ENCODE results near the gene NGEF.
"Not testable (repeated sequence)": the region's sequence is repeated elsewhere in the genome, so short reads cannot be mapped to it uniquely, and the experiment has no call there.

NGEF gene, protein sequence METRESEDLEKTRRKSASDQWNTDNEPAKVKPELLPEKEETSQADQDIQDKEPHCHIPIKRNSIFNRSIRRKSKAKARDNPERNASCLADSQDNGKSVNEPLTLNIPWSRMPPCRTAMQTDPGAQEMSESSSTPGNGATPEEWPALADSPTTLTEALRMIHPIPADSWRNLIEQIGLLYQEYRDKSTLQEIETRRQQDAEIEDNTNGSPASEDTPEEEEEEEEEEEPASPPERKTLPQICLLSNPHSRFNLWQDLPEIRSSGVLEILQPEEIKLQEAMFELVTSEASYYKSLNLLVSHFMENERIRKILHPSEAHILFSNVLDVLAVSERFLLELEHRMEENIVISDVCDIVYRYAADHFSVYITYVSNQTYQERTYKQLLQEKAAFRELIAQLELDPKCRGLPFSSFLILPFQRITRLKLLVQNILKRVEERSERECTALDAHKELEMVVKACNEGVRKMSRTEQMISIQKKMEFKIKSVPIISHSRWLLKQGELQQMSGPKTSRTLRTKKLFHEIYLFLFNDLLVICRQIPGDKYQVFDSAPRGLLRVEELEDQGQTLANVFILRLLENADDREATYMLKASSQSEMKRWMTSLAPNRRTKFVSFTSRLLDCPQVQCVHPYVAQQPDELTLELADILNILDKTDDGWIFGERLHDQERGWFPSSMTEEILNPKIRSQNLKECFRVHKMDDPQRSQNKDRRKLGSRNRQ

DNA sequence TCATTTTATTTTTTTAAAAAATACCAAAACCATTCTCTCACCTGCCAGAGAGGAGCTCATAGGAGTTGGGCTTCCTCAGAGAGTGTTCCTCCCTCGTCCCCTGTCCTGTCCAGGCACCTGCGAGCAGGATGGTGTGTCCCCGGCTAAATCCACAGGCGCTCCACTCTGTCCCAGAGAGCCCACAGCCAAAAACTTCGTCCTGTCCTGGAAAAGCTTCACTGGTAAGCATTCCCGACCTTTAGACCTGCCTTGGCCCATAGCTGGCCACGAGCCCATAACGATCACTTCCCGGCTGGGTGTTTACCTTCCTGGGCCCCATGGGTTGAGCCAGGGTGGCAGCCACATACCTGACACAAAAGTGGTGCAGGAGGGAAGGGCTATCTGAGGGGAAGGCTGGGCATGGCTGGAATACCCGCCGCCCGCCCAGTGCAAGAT, at the start of gene NGEF:
Gene NGEF (minus strand): TSS at position 230 of the 435 bp plus-strand sequence. CDS start 38,366 bp downstream, outside the sequence.
- Histone ChIP-seq H3K9ac (ENCODE audit: low read depth, low read length) (no peak within 1 kb of the TSS), H3K4me1 (ENCODE audit: insufficient read depth, low read length) (no peaks in the 10 kb centered on the region), H3K36me3 (ENCODE audit: insufficient read depth, low read length) (no peaks in the 10 kb centered on the region), H3K9me3 (ENCODE audit: control insufficient read depth, insufficient read depth, low read length) (no peaks in the 10 kb centered on the region)

DNA sequence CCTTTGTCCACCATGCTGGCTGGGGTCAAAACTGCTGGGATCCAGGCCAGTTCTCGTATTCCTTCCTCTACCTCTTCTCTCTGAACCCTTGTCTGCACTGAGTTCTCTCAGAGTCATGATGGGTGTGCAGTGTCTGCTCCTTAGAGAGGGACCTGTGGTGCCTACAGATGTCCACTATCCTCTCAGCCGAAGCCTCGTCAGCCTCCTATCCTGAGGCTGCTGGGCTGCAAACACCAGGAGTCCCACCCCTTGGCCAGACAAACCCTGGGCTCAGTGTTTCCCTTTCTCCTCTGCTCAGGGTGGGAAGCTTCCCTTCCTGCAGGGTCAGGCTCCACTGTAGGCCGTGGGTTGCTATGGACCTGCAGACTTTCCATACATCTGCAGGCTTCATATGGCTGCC, 49.4 kb upstream of the NGEF start:
- H3K9ac ChIP-seq (ENCODE audit: low read depth, low read length) = no peak overlapping the region
- H3K36me3 ChIP-seq (ENCODE audit: insufficient read depth, low read length) = no peaks in the 10 kb centered on the region
- no peaks in the 10 kb centered on the region for H3K9me3 ChIP-seq (ENCODE audit: control insufficient read depth, insufficient read depth, low read length)
- peaks cover 22% of the 10 kb centered on the region for H3K4me1 ChIP-seq (ENCODE audit: insufficient read depth, low read length)

DNA sequence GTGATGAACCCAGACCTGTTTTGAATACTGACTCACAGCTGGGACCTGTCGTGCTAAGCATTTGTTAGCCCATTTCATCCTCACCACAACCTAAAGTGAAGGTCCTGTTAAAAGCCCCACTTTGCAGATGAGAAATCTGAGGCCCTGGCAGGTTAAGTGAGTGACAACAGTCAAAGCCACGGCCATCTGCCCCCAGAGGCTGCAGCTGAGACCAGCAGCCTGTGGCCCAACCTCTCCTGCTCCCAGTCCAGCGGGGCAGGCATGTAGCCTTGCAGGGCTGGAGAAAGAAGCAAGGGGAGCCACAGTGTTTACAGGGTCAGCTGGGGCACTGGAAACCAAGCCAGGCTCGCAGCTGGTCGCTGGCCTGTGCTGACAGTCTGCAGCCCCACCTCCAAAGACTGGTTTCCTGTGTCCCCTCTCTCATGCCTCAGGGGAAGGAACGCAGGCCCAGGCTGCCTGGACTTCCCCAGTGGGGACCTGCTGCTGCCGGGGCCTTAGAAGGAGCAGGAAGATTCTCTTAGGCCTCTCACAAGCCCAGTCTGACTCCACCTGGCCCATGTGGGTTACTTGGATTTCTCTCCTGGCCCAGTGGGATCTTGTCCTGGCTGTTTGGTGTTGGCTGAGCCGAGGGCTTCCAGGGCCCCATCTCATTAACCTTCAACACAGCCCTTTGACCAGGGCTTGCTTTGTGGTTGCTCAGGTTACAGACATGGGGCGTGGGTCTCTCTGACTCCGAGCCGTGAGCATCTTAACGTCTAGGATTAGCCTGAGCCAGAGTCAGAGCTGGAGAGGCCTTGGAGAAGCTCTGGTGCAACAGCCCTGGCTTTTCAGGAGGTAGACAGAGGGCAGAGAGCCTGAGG, 48.8 kb upstream of the NGEF start:
- no peak overlapping the region for H3K9ac ChIP-seq (ENCODE audit: low read depth, low read length)

DNA sequence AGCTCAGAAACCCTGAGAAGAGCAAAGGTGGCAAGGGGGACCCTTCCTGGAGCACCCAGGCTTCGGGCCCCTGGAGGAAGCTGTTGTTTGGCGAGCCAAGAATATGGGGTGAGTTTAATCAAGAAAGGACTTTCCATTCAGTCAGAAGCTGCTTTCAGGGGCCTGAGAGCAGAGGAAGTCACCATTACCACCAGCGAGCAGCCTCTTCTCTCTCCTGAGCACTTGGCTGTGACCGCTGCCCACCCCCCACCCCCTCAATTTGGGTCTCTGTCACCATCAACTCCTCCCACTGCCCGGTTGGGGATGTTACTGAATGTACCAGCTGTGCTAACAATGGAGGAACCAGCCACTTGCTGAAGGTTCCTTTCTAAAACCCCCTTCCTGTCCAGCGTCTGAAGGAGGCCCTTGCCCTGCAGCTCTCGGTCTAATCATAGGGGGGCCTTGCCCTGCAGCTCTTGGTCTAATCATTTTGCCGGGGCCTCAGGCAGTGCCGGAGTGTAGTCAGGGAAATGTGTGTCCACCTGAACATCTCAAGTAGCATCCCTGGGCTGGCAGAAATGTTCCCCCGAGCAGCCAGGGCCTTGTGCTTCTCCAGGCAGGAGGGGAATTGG, 48.0 kb upstream of the NGEF start:
- peaks cover 22% of the 10 kb centered on the region for H3K4me1 ChIP-seq (ENCODE audit: insufficient read depth, low read length)
- H3K9me3 ChIP-seq (ENCODE audit: control insufficient read depth, insufficient read depth, low read length) = no peaks in the 10 kb centered on the region
- no peaks in the 10 kb centered on the region for H3K36me3 ChIP-seq (ENCODE audit: insufficient read depth, low read length)
- no peak overlapping the region for H3K9ac ChIP-seq (ENCODE audit: low read depth, low read length)

More for the DNA sequence above, 48.8 kb upstream of the NGEF start:
- Histone ChIP-seq H3K36me3 (ENCODE audit: insufficient read depth, low read length) (no peaks in the 10 kb centered on the region), H3K4me1 (ENCODE audit: insufficient read depth, low read length) (peaks cover 22% of the 10 kb centered on the region), H3K9me3 (ENCODE audit: control insufficient read depth, insufficient read depth, low read length) (no peaks in the 10 kb centered on the region)

DNA sequence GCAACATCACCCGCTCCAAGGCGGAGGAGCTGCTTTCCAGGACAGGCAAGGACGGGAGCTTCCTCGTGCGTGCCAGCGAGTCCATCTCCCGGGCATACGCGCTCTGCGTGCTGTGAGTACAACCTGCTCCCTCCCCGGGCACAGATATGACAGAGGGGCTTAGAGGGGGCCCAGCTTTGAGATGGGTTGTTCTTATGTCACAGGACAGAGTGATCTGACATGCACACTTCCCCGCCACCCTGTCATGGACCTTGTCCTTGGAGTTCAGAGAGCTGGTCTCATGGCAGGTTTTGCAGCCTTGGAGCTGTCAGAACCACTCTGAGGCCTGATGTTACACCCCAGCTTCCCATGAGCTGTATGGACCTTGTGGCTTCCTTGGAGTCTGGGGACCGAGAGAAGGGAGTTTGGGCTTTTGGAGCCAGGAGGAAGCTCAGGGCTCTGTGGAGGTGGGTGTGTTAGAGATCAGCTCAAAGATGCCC, 47.5 kb upstream of the NGEF start:
- Histone ChIP-seq H3K4me1 (ENCODE audit: insufficient read depth, low read length) (peaks cover 22% of the 10 kb centered on the region), H3K9me3 (ENCODE audit: control insufficient read depth, insufficient read depth, low read length) (no peaks in the 10 kb centered on the region), H3K36me3 (ENCODE audit: insufficient read depth, low read length) (no peaks in the 10 kb centered on the region), H3K9ac (ENCODE audit: low read depth, low read length) (no peak overlapping the region)

DNA sequence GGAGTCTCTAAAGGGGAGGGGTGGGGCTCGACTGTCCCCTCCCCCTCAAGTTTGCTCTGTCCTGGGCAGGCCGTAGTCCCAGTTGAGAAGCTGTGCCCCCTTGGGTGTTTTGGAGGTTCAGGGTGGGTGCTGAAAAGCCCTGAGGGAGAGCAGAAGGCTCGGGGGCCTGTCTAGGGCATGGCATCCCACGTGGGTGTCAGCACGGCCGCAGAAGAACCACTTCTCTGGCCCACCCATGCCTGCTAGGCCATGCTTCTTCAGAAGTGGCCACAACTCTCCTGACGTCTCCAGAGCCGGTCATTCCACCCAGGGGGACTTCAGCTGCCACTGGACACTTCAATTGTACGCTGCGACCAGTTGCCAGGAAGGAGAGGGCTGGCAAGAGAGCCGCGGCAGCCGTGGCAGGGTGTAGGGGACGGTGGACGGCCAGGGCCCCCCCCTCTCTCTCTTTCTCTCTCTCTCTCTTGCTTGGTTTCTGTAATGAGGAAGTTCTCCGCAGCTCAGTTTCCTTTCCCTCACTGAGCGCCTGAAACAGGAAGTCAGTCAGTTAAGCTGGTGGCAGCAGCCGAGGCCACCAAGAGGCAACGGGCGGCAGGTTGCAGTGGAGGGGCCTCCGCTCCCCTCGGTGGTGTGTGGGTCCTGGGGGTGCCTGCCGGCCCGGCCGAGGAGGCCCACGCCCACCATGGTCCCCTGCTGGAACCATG, 46.9 kb upstream of the NGEF start, which contains the start of gene INPP5D:
Gene INPP5D (plus strand): TSS at position 546 of the 704 bp plus-strand sequence. CDS start 137 bp downstream, at position 683.
- Histone ChIP-seq H3K9ac (ENCODE audit: low read depth, low read length) (no peak within 1 kb of the TSS), H3K9me3 (ENCODE audit: control insufficient read depth, insufficient read depth, low read length) (no peaks in the 10 kb centered on the region), H3K4me1 (ENCODE audit: insufficient read depth, low read length) (peaks cover 22% of the 10 kb centered on the region), H3K36me3 (ENCODE audit: insufficient read depth, low read length) (no peaks in the 10 kb centered on the region)

DNA sequence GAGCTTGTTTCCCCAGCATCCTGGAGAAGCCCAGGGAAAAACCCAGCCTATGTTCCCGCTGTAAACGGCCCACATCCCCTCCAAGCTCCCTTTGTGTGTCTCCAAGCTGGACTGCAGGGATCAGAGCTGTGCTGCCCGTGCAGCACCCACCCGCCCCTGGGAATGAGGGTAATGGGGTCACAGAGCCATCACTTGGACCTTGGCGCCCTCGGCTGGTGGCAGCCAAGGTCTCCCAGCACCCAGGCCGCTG, 46.4 kb upstream of the NGEF start:
- Histone ChIP-seq H3K36me3 (ENCODE audit: insufficient read depth, low read length) (no peaks in the 10 kb centered on the region), H3K4me1 (ENCODE audit: insufficient read depth, low read length) (peaks cover 22% of the 10 kb centered on the region), H3K9ac (ENCODE audit: low read depth, low read length) (no peak overlapping the region), H3K9me3 (ENCODE audit: control insufficient read depth, insufficient read depth, low read length) (no peaks in the 10 kb centered on the region)

DNA sequence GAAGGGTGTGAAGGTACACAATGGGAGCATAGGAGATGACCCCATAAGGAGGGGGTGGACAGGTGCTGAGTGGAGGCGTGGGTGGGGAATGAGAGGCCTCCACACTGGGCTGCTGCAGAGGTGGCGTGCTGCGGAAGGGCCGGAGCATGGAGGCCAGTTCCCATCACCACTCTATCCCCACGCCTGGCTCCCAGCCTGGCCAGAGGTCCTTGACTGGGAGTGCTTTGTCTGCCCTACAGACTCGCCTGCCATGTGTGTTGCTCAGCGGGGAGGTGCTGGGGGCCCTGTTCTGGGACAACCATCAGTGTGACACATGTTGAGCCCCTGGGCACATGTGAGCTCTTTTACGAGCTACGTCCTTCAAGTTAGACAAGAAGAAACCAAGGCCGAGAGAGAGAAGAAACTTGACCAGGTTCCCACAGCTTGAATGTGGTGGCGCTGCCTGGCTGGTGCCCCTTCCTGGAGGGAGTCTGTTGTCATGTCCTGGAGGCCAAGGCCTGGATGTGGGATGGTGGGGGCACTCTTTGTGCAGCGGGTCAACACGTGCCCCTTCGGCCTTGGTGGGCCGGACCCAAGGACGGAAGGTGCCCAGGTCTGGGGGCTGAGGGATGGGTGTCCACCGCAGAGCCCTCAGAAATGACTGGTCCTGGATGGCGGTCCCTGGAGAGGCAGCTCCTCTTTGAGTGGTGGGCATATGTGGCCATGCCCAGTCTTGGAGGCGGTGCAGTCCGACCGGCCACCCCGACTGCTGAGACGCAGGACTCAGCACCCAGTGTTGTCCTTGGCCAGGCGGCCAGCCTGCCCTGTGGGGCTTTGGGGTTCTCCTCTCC, 45.9 kb upstream of the NGEF start:
- Histone ChIP-seq H3K4me1 (ENCODE audit: insufficient read depth, low read length) (peaks cover 27% of the 10 kb centered on the region), H3K9ac (ENCODE audit: low read depth, low read length) (no peak overlapping the region), H3K9me3 (ENCODE audit: control insufficient read depth, insufficient read depth, low read length) (no peaks in the 10 kb centered on the region), H3K36me3 (ENCODE audit: insufficient read depth, low read length) (no peaks in the 10 kb centered on the region)

DNA sequence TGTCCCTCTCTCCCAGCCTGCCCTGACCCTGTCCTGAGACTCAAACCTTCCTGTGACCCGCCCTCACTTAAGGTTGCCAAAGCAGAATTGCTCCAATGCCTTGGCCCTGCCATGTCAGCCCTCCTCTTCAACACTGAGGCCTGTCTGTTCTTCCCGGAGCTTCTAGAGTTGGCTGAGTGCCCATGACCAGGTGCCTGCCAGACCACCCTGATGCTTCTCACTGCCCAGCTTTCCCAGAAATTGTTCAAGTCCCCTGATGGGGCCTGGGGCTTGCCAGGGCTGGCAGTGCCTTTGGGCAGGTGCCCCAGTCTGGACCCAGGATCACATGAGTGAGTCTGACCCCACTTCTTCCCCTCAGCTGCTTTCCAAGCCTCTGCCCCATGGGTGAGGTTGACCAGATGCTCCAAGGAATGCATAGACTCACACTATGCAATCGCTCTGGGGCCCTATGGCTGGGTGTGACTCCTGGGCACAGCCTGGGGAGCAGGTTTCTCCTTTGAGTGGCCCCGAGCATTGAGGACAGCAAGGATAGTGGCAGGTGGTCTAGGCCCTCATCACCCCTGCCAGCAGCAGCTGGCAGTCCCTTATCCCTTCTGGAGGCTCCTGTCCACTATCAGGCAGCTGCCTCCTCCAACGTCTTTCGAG, 44.0 kb upstream of the NGEF start:
- no peaks in the 10 kb centered on the region for H3K36me3 ChIP-seq (ENCODE audit: insufficient read depth, low read length)
- H3K9me3 ChIP-seq (ENCODE audit: control insufficient read depth, insufficient read depth, low read length) = no peaks in the 10 kb centered on the region
- H3K4me1 ChIP-seq (ENCODE audit: insufficient read depth, low read length) = peaks cover 17% of the 10 kb centered on the region; the same call in 1 of the 2 replicates
- H3K9ac ChIP-seq (ENCODE audit: low read depth, low read length) = no peak overlapping the region

DNA sequence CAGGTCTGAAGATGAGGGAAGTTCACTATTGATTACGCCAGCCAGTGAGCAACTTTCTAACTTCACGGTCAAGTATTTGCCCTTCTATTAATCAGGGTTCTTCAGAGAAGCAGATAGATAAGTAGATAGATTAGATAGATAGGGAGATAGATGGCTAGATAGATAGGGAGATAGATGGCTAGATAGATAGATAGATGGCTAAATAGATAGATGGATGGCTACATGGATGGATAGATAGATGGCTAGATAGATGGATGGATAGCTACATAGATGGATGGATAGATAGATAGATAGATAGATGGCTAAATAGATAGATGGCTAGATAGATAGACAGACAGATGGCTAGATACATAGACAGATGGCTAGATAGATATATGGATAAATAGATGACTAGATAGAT, 42.3 kb upstream of the NGEF start:
- Histone ChIP-seq H3K4me1 (ENCODE audit: insufficient read depth, low read length) (peaks cover 12% of the 10 kb centered on the region), H3K9ac (ENCODE audit: low read depth, low read length) (no peak overlapping the region), H3K36me3 (ENCODE audit: insufficient read depth, low read length) (no peaks in the 10 kb centered on the region), H3K9me3 (ENCODE audit: control insufficient read depth, insufficient read depth, low read length) (no peaks in the 10 kb centered on the region)

DNA sequence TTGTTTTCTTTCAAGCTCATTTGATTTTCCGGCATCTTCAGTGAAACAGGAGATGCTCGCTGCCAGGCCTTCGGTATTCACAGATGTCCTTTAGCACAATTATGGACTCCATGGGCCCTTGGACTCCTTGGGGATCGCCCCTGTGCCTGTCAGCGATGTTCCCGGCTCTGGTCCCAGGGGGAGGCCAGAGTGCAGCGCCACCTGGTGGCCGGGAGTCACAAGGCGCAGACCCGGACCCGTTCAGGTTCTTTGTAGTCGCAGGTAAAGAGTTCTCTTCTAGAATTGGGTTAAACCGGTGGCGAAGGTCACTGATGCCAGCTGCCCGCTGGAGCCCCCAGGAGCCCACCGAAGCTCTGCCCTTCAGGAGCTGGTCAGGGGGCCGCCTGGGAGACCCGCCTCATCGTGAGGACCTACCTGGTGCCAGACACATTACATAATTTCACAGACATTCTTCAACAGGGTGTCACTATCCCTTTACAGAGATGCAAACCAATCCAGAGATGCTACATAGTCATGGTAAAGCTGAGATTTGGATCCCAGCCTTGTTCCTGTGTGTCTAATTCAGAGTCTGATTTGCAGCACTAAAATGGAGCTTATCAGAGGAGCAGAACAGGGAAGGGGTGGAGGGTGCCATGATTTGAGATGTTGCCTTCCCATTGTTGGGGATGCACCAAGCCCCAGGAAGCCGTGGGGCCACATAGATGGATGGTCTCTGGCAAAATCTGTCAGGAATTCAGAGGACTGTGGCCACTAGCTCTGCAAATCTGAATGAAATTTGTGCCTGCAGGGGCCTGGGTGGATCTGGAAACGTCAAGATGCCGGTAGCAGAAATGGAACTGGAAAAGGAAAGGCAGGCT, 41.1 kb upstream of the NGEF start:
- Histone ChIP-seq H3K4me1 (ENCODE audit: insufficient read depth, low read length) (peaks cover 18% of the 10 kb centered on the region), H3K36me3 (ENCODE audit: insufficient read depth, low read length) (no peaks in the 10 kb centered on the region), H3K9me3 (ENCODE audit: control insufficient read depth, insufficient read depth, low read length) (no peaks in the 10 kb centered on the region), H3K9ac (ENCODE audit: low read depth, low read length) (no peak overlapping the region)

DNA sequence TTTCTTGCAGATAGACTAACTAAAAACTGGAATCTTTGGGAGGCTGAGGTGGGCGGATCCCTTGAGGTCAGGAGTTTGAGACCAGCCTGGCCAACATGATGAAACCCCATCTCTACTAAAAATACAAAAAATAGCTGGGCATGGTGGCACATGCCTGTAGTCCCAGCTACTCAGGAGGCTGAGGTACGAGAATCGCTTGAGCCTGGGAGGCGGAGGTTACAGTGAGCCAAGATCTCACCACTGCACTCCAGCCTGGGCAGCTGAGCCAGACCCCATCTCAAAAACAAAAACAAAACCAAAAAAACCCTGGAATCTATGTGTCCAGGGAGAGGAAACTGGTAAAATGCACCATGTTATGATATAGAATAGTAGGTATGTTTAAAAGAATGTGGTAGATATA, 39.5 kb upstream of the NGEF start:
- H3K9ac ChIP-seq (ENCODE audit: low read depth, low read length); H3K9me3 ChIP-seq (ENCODE audit: control insufficient read depth, insufficient read depth, low read length); H3K36me3 ChIP-seq (ENCODE audit: insufficient read depth, low read length): not testable (repeated sequence)
- peaks cover 18% of the 10 kb centered on the region for H3K4me1 ChIP-seq (ENCODE audit: insufficient read depth, low read length)
